ENCODE measurements around the gene MAMSTR.

The MAMSTR gene

DNA sequence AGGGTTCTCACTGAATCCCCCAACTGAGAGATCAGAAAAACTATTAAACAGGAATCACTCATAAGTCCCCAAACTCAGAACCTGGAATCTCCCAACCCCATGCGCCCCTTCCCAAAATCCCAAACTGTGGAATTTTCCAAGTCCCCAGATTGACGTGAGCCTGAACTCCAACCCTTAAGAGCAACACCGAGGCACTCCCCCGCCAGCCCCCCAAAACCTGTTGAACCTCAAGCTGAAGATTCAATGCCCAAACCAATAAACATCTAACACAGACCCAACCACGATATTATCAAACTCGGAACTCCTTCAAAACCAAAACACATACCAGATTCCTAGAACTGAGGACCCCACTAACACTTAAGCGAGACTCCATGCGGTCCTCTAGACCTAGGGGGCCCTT, 26.6 kb upstream of the MAMSTR start:
- DNase-seq: no peak

GRCh38 chr19:48745208-48745995, 25.9 kb upstream of the MAMSTR start:
- peak; percentile 71 for DNase-seq

- DNase-seq: no peak
Observed at GRCh38 chr19:48742096-48742495, 22.6 kb upstream of the MAMSTR start.

GRCh38 chr19:48741129-48741999, 21.8 kb upstream of the MAMSTR start:
- DNase-seq: no peak

GRCh38 chr19:48740164-48740972, 20.8 kb upstream of the MAMSTR start, which contains the start of gene RASIP1:
Gene RASIP1 (minus strand): TSS chr19:48740610. CDS start chr19:48740282, 328 bp downstream.
- no peak for DNase-seq

GRCh38 chr19:48739404-48740163, 20.1 kb upstream of the MAMSTR start:
- no peak for DNase-seq

DNA sequence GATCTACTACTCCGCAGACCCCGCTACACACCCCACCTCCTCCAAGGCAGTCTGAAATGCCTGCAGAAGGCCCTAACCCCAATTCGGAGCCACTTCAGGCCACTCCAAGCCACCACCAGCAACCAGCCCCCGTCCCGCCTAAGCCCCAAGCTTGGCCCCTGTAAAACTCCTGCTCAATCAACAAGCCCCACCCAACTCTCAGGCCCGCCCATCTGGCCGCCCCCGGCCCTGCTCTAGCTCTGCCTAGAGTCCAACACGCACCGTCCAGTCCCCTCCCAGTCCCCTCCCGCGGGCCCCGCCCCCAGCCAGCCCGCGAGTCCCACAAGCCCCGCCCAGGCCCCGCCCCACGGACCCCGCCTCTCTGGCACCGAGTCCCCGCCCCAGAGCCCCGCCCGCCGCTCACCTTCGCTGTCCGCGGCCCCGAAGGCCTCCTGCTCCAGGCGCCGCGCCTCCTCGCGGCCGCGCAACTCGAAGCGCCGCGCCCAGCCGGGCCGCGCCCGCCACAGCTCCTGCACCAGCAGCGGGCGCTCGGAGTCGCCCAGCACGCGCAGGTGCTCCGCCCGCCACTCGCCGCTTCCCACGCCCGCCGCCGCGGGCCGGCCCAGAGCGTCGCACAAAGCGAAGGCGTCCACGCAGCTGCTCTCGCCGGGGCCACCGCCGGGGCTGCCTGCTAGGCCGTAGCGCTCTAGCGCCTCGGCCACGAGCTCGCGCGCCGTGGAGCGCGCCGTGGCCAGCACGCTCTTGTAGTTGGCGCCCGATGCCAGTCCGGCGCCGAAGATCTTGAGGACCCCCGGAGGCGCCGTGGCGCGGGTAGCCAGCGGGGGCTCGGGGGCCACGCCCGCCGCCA, 19.3 kb upstream of the MAMSTR start:
- DNase-seq: peak; percentile 76

- no peak for DNase-seq
Observed at GRCh38 chr19:48737360-48737998, 18.0 kb upstream of the MAMSTR start.

GRCh38 chr19:48735031-48735615, 15.6 kb upstream of the MAMSTR start:
- peak; percentile 53 for DNase-seq

DNA sequence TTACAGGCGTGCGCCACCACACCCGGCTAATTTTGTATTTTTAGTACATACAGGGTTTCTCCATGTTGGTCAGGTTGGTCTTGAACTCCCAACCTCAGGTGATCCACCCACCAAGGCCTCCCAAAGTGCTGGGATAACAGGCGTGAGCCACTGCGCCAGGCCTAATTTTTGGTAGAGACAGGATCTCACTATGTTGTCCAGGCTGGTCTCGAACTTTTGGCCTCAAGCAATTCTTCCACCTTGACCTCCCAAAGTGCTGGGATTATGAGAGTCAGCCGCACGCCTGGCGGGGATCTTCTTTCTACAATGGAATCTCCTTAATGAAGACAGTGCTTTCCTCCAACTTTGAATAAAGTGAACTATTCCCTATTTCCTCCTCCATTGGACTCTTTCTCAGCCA, 15.1 kb upstream of the MAMSTR start:
- no peak for DNase-seq

GRCh38 chr19:48731452-48731851, 11.9 kb upstream of the MAMSTR start:
- no peak for DNase-seq

DNA sequence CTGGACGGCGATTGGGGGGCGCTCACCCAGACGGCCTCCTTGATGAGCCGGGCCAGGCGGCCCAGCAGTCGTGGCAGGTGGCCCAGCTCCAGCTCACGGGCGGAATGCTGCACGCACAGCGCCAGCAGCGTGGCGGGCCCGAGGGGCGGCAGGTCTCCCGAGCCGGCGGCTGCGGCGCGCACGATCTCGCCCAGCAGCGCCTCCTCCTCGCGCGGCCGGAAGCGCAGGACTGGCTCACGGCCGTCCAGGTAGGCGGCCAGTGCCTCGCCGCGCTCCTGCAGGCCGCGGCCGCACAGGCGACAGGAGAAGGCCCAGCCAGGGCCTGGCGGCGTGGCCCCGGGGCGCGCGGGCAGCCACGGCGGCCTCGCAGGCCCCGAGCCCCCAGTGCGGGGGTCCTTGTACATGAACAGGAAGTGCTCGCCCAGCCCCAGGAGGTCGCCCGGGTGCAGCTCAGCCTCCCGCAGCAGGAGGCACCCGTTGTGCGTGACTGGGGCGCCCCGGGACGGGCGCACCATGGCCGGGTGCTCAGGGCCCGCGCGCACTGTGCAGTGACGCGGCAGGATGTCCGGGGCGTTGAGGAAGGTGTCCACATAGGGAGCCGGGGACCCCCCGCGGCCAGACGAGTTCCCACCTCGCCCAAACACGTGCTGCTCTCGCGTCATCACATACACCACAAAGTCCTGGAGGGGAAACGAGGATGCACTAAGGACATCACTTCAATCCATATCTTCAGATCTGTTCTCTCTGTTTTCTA, 9.6 kb upstream of the MAMSTR start:
- no peak for DNase-seq

DNA sequence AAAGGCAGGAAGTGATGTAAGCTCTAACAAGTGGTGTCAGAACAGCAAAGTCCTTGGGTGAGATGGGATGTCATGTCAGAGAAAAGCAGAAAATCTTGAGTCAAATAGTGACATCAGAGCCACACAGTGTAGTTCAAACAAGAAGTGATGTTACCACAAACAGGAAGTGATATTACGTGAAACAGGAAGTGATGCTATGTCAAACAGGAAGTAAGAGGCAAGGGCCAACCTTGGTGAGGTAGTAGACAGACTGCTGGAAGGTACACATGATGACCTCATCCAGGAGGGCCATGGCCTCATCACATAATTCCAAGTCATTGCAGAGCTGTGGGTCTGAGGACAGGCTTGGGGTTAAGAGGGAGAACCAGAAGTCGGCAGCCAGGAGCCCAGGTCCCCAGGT, 7.0 kb upstream of the MAMSTR start:
- no peak for DNase-seq

DNA sequence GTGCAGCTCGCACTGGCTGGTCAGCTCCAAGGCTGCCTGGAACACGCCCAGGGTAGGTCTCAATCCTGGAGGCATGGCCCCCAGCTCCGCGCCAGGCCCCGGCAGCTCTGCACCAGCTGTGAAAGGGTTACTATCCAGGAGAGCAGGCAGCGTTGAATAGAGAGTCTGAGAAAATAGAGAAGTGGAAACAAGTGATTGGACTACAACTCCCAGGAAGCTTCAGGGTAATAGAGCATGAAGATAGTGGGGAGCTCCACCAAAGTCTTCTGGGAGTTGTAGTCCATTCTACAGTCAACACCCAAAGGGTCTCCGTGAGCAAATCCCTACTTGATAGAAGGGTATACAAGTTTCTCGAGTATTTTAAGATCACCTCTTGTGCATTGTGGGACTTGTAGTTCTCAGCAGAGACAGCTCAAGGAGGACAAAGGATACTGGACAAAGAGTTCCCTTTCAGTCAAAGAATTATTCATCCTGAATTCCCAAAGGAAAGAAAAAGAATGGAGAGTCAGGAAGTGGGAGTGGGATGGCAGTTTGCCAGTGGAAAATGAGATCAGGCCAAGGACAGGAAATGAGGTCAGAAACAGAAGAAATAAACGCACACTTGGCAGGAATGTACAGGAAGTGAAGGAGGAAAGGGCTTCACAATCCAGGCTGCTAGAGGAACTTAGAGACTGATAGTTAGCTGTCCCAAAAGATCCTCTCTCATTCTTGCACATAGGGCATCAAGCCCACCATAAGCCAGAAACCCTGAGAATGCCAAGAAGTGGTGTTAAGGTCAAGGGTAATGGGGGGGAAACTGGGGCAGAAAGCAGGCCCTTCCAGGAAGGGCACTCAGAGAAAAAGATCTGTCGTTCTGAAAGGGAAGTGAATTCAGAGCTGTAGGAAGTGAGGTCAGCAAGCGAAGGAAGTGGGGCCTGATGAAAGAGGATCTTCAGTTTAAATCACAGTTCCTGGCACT, 5.5 kb upstream of the MAMSTR start:
- DNase-seq: peak; percentile 96

GRCh38 chr19:48722196-48722708, 2.7 kb upstream of the MAMSTR start:
- no peak for DNase-seq

GRCh38 chr19:48720613-48721296, 1.2 kb upstream of the MAMSTR start:
- DNase-seq: peak; percentile 100

DNA sequence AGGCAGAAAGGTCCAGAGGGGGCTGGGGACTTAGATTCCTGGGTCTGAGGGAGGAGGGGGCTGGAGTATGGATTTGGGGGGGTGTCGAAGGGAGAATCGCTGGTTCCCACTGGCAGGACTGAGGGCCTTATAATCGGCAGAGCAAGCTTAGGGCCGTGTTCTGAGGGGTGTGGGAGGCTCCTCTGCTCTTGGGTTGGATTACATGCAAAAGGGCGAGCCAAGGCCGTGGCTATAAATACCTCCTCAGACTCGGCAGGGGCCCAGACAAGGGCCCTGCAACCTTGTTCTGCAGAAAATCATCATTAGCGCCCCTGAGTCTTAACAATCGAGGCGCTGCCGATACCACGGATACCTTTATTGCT, 707 bp upstream of the MAMSTR start:
- DNase-seq: no peak
